HL-60 (cell line): ENCODE results near the gene DUSP23.
A peak's percentile ranks its signal among the peaks of the same experiment; 100 is the strongest.

Experiments used
- DNase-seq, 2 experiments: peaks; one replicate each; pipeline ENCODE4 v3.0.0-alpha.2; 2010 to 2020; ENCODE audit warnings: low read depth in 1 of 2, low spot score in 1 of 2
- H3K27ac ChIP-seq: fragments of 250-450 bp; sonication (Bioruptor Pico); replicated peaks from 2 replicates; pipeline ENCODE4 v1.5.1; 2020; ENCODE audit warnings: mild to moderate bottlenecking, moderate library complexity
- H3K27me3 ChIP-seq: fragments of 250-450 bp; sonication (Bioruptor Pico); 2 replicates; pipeline ENCODE4 v1.5.1; 2021; ENCODE audit warnings: mild to moderate bottlenecking, moderate library complexity; ENCODE audit not compliant: insufficient read depth, poor library complexity, severe bottlenecking
- H3K4me3 ChIP-seq: replicated peaks from 2 replicates; pipeline ENCODE4 v1.5.1; 2011; ENCODE audit warnings: mild to moderate bottlenecking, control low read depth, low read length; ENCODE audit not compliant: insufficient read depth
- GABPA ChIP-seq: IDR thresholded peaks from 2 replicates; pipeline ENCODE4 v1.6.1; 2012; ENCODE audit warnings: low read depth
- POLR2AphosphoS5 ChIP-seq: IDR thresholded peaks from 2 replicates; pipeline ENCODE4 v1.6.1; 2012; ENCODE audit warnings: low read depth
- SPI1 ChIP-seq: IDR thresholded peaks from 2 replicates; pipeline ENCODE4 v1.6.1; 2012; ENCODE audit warnings: low read depth, mild to moderate bottlenecking, borderline replicate concordance
- TF ChIP-seq, protein P1 (sequence below): IDR thresholded peaks from 2 replicates; pipeline ENCODE4 v1.6.1; 2012; ENCODE audit warnings: low read depth; ENCODE audit not compliant: insufficient replicate concordance
- TF ChIP-seq, protein P2 (sequence below): IDR thresholded peaks from one replicate; pipeline ENCODE4 v1.5.1; 2011; ENCODE audit warnings: low read length, control low read depth, inconsistent platforms; ENCODE audit not compliant: insufficient read depth

Gene DUSP23

DNA sequence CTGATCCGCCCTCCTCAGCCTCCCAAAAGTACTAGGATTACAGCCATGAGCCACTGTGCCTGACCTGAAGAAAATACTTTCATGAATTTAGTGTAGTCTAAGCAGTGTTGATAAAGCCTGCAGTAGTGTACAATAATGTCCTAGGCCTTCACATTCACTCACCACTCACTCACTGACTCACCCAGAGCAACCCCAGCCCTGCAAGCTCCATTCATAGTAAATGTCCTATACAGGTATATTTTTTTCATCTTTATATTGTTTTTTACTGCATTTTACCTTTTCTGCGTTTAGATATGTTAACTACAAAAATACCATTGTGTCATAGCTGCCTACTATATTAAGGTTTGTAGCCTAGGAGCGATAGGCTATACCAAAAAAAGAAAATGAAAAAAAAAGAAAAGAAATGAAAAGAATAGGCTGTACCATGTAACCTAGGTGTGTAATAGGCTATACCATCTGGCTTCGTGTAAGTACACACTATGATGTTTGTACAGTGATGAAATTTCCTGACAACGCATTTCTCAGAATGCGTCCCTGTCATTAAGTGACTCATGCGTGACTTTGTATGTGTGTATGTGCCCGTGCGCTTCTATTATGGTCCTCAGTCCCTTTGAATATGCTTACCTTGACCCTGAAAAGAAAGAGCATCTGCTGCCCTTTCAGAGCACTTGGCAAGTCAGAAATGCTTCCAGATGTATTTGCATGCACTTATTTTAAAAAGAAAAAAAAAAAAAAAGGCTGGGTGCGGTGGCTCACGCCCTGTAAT, 36.7 kb downstream of the DUSP23 start:
- DNase-seq: no peak
- TF ChIP-seq, protein P1, sequence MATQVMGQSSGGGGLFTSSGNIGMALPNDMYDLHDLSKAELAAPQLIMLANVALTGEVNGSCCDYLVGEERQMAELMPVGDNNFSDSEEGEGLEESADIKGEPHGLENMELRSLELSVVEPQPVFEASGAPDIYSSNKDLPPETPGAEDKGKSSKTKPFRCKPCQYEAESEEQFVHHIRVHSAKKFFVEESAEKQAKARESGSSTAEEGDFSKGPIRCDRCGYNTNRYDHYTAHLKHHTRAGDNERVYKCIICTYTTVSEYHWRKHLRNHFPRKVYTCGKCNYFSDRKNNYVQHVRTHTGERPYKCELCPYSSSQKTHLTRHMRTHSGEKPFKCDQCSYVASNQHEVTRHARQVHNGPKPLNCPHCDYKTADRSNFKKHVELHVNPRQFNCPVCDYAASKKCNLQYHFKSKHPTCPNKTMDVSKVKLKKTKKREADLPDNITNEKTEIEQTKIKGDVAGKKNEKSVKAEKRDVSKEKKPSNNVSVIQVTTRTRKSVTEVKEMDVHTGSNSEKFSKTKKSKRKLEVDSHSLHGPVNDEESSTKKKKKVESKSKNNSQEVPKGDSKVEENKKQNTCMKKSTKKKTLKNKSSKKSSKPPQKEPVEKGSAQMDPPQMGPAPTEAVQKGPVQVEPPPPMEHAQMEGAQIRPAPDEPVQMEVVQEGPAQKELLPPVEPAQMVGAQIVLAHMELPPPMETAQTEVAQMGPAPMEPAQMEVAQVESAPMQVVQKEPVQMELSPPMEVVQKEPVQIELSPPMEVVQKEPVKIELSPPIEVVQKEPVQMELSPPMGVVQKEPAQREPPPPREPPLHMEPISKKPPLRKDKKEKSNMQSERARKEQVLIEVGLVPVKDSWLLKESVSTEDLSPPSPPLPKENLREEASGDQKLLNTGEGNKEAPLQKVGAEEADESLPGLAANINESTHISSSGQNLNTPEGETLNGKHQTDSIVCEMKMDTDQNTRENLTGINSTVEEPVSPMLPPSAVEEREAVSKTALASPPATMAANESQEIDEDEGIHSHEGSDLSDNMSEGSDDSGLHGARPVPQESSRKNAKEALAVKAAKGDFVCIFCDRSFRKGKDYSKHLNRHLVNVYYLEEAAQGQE: no peak
- TF ChIP-seq POLR2AphosphoS5 (no peak), SPI1 (no peak), GABPA (no peak)
- TF ChIP-seq, protein P2, sequence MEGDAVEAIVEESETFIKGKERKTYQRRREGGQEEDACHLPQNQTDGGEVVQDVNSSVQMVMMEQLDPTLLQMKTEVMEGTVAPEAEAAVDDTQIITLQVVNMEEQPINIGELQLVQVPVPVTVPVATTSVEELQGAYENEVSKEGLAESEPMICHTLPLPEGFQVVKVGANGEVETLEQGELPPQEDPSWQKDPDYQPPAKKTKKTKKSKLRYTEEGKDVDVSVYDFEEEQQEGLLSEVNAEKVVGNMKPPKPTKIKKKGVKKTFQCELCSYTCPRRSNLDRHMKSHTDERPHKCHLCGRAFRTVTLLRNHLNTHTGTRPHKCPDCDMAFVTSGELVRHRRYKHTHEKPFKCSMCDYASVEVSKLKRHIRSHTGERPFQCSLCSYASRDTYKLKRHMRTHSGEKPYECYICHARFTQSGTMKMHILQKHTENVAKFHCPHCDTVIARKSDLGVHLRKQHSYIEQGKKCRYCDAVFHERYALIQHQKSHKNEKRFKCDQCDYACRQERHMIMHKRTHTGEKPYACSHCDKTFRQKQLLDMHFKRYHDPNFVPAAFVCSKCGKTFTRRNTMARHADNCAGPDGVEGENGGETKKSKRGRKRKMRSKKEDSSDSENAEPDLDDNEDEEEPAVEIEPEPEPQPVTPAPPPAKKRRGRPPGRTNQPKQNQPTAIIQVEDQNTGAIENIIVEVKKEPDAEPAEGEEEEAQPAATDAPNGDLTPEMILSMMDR: no peak
- Histone ChIP-seq H3K27ac (no peak overlapping the region), H3K27me3 (peaks cover 4% of the 10 kb centered on the region), H3K4me3 (no peak overlapping the region)

DNA sequence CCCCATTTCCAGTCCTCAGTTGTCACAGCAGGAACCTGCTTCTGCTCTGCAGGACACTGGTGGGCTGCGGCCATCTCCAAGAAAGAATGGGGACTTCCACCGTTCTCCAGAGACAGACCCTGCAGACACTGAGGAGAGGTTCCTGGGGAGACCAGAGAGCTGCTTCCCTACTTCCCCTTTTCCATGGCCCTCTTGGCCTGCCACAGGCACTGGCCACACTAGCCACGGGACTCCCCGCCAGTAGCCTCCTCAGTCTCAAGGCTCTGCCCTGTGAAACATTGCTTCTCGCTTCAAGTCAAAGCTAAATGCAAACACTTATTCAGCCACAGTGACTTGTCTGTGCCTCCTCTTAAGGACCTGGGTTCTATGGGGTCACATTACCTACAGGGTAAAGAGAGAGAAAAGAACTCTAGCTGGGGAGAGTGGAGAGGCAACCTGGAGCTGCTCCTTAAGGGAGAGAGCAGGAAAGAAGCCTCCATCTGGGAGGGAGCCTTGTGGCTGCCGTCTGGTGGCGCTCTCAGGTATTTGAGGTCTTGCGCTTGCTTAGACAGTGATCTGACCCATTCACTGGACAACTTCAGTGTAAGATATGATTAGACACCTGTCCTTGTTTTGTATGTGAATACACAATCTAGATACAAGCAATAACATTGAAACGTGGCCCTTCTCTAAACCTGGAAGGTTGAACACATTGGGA, 40.6 kb downstream of the DUSP23 start:
- no peak for DNase-seq
- TF ChIP-seq SPI1: peak; percentile 10; the same call in 1 of the 2 replicates
- TF ChIP-seq, protein P2: no peak
- no peak for TF ChIP-seq GABPA
- no peak for TF ChIP-seq POLR2AphosphoS5
- TF ChIP-seq, protein P1: no peak
- Histone ChIP-seq H3K27ac (no peak overlapping the region), H3K4me3 (no peak overlapping the region), H3K27me3 (no peaks in the 10 kb centered on the region)

DNA sequence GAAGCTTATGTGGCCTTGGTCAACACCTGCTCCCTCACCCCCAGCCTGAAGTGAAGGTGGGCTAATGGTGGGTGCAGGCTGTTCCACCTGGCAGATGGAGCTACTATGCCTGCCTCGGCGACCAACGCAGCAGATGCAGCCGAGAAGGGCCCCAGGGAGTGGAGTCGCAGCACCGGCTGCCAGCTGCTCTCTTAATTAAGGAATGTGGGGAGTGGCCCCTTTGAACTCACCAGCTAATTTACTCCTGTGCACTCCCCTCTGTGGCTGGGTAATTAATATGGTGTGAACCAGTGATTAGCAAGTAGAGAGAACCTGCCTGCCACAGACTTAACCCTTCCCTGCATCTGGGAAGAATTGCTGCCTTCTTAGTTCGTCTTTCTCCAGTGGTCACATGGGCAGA, 42.6 kb downstream of the DUSP23 start:
- Histone ChIP-seq H3K27me3 (no peaks in the 10 kb centered on the region), H3K27ac (no peak overlapping the region), H3K4me3 (no peak overlapping the region)
- DNase-seq: no peak
- TF ChIP-seq POLR2AphosphoS5: no peak
- TF ChIP-seq, protein P2: no peak
- no peak for TF ChIP-seq GABPA
- TF ChIP-seq SPI1: no peak
- TF ChIP-seq, protein P1: no peak
